HCT116 (cell line): Measurements from ENCODE around the gene EFS. TPM values are rescaled to one million over a fixed set of nuclear protein-coding genes. Genes with fewer than 3 reads are reported as not detected.

ENCODE experiments used
- ATAC-seq: fragments of 200-7000 bp; cut with Tn5 transposase; 2 replicates; pipeline ENCODE4 v1.9.1; 2020; ENCODE audit warnings: mild to moderate bottlenecking, moderate library complexity
- BruUV-seq: library from RNA; stranded (reverse); fragments of 400-500 nt; replicated peaks from 2 replicates; lab custom pipeline; 2021; lab: Mats Ljungman, UMichigan
- CTCF ChIA-PET: fragments of 300-600 bp; sonication (Branson Sonifier 250); formaldehyde crosslinking; loops from one replicate; lab custom pipeline; 2021; ENCODE audit warnings: antibody characterized with exemption; lab: Charles Lee
- POLR2A ChIA-PET: fragments of 300-600, 350-600 bp; sonication (Branson Sonifier 250); formaldehyde crosslinking; loops from one replicate; lab custom pipeline; 2021; ENCODE audit warnings: antibody characterized with exemption; lab: Charles Lee
- RAD21 ChIA-PET, 2 experiments: fragments of 300-600 bp; sonication (Branson Sonifier 250); formaldehyde crosslinking; loops; one replicate each; lab custom pipeline; 2023; ENCODE audit warnings: low total read pairs in 2 of 2; ENCODE audit not compliant: uncharacterized antibody in 2 of 2, unreplicated experiment in 2 of 2, low non-redundant PET in 1 of 2; lab: Charles Lee
- DNase-seq: peaks from one replicate; pipeline ENCODE4 v3.0.0-alpha.2; 2010; ENCODE audit warnings: low read depth, low spot score
- H2AFZ ChIP-seq: fragments of 200-600 bp; shearing (Covaris generic), sonication (generic); 2 replicates; pipeline ENCODE4 v1.6.1; 2017; ENCODE audit warnings: low read depth, mixed run types, mixed read lengths, antibody characterized with exemption, low read length; ENCODE audit not compliant: poor library complexity, severe bottlenecking
- H3K27ac ChIP-seq: 2 replicates; pipeline ENCODE4 v1.5.1; 2012; ENCODE audit warnings: low read depth, low read length
- H3K27me3 ChIP-seq: fragments of 200-600 bp; sonication (generic); 2 replicates; pipeline ENCODE4 v1.6.1; 2016; ENCODE audit warnings: mixed run types, low read length, mixed read lengths; ENCODE audit not compliant: insufficient read depth
- H3K36me3 ChIP-seq, 2 experiments: fragments of 200-500 bp in 1 of 2; fragments of 200-600 bp in 1 of 2; sonication (Bioruptor generic) in 1 of 2; sonication (generic) in 1 of 2; 2 replicates each; pipeline versions ENCODE4 v1.5.1 to v1.6.1; 2014 to 2016; ENCODE audit warnings: low read length in 2 of 2, inconsistent platforms in 1 of 2, mixed read lengths in 1 of 2, mixed run types in 1 of 2; ENCODE audit not compliant: insufficient read depth in 2 of 2, control insufficient read depth in 1 of 2
- H3K4me1 ChIP-seq, 2 experiments: fragments of 200-600 bp in 1 of 2; sonication (generic) in 1 of 2; 2 replicates each; pipeline versions ENCODE4 v1.5.1 to v1.6.1; 2012 to 2017; ENCODE audit warnings: low read length in 2 of 2, inconsistent platforms in 1 of 2, mild to moderate bottlenecking in 1 of 2, mixed read lengths in 1 of 2, mixed run types in 1 of 2, moderate library complexity in 1 of 2; ENCODE audit not compliant: insufficient read depth in 2 of 2, control insufficient read depth in 1 of 2
- H3K4me2 ChIP-seq: fragments of 200-600 bp; sonication (generic); 2 replicates; pipeline ENCODE4 v1.6.1; 2017; ENCODE audit warnings: mixed run types, low read length, mixed read lengths
- H3K4me3 ChIP-seq, 2 experiments: fragments of 200-600 bp in 1 of 2; sonication (generic) in 1 of 2; replicated peaks in 1 of 2; 2 replicates each; pipeline ENCODE4 v1.5.1; 2011 to 2016; ENCODE audit warnings: low read length in 2 of 2, control low read depth in 1 of 2, low read depth in 1 of 2, mild to moderate bottlenecking in 1 of 2, mixed read lengths in 1 of 2, mixed run types in 1 of 2
- H3K79me2 ChIP-seq: fragments of 200-600 bp; sonication (generic); 2 replicates; pipeline ENCODE4 v1.6.1; 2017; ENCODE audit warnings: mild to moderate bottlenecking, mixed run types, low read length, moderate library complexity, mixed read lengths; ENCODE audit not compliant: insufficient read depth
- H3K9ac ChIP-seq: fragments of 200-600 bp; sonication (generic); 2 replicates; pipeline ENCODE4 v1.6.1; 2016; ENCODE audit warnings: low read length, mixed read lengths
- H3K9me2 ChIP-seq: fragments of 200-600 bp; sonication (generic), shearing (Covaris generic); 2 replicates; pipeline ENCODE4 v1.6.1; 2017; ENCODE audit warnings: mixed run types, mild to moderate bottlenecking, moderate library complexity; ENCODE audit not compliant: insufficient read depth
- H3K9me3 ChIP-seq, 2 experiments: fragments of 200-500 bp in 1 of 2; fragments of 200-600 bp in 1 of 2; sonication (Bioruptor generic) in 1 of 2; sonication (generic) in 1 of 2; 2 replicates each; pipeline ENCODE4 v1.6.1; 2014 to 2017; ENCODE audit warnings: low read length in 2 of 2, mixed read lengths in 2 of 2, inconsistent platforms in 1 of 2, low read depth in 1 of 2, mild to moderate bottlenecking in 1 of 2, mixed run types in 1 of 2, moderate library complexity in 1 of 2; ENCODE audit not compliant: control insufficient read depth in 1 of 2, insufficient read depth in 1 of 2
- H4K20me1 ChIP-seq: fragments of 200-600 bp; sonication (generic), shearing (Covaris generic); 2 replicates; pipeline ENCODE4 v1.6.1; 2017; ENCODE audit warnings: mixed run types, mild to moderate bottlenecking, moderate library complexity; ENCODE audit not compliant: insufficient read depth
- ATF3 ChIP-seq: IDR thresholded peaks from 2 replicates; pipeline ENCODE4 v1.6.1; 2012
- CBX3 ChIP-seq: IDR thresholded peaks from 2 replicates; pipeline ENCODE4 v1.6.1; 2012; ENCODE audit warnings: low read depth
- EGR1 ChIP-seq: IDR thresholded peaks from 2 replicates; pipeline ENCODE4 v1.6.1; 2012; ENCODE audit warnings: low read depth
- EZH2 ChIP-seq: fragments of 200-600 bp; sonication (generic); IDR thresholded peaks from 2 replicates; pipeline ENCODE4 v1.6.1; 2017; ENCODE audit warnings: antibody characterized with exemption, mixed run types
- EZH2phosphoT487 ChIP-seq: fragments of 200-600 bp; IDR thresholded peaks from 2 replicates; pipeline ENCODE4 v1.6.1; 2018; ENCODE audit warnings: antibody characterized with exemption, borderline replicate concordance
- MAX ChIP-seq: IDR thresholded peaks from 2 replicates; pipeline ENCODE4 v1.6.1; 2012
- RAD21 ChIP-seq: IDR thresholded peaks from 2 replicates; pipeline ENCODE4 v1.6.1; 2012; ENCODE audit warnings: low read depth, mild to moderate bottlenecking
- SP1 ChIP-seq: IDR thresholded peaks from 2 replicates; pipeline ENCODE4 v1.6.1; 2012; ENCODE audit warnings: low read depth
- SRF ChIP-seq: IDR thresholded peaks from 2 replicates; pipeline ENCODE4 v1.6.1; 2012; ENCODE audit warnings: low read depth
- TCF7L2 ChIP-seq: IDR thresholded peaks from 2 replicates; pipeline ENCODE4 v1.7.0; 2011; ENCODE audit warnings: borderline replicate concordance, inconsistent platforms; ENCODE audit not compliant: insufficient read depth, insufficient read length; ENCODE audit errors: extremely low read depth
- ZBTB33 ChIP-seq: IDR thresholded peaks from 2 replicates; pipeline ENCODE4 v1.6.1; 2011; ENCODE audit warnings: mild to moderate bottlenecking, low read length, moderate library complexity; ENCODE audit not compliant: insufficient replicate concordance; ENCODE audit errors: extremely low read depth
- ZFX ChIP-seq: fragments of 450-650 bp; IDR thresholded peaks from 2 replicates; pipeline ENCODE4 v1.6.1; 2017
- intact Hi-C: fragments of 100-400 bp; cut with micrococcal nuclease; formaldehyde crosslinking; loops from 2 replicates; pipeline ENCODE4 v1.10.0; 2022
- total RNA-seq: library from RNA; stranded (reverse); gene quantifications from one replicate; pipeline ENCODE4 v1.2.1, GENCODE V29; 2021; ENCODE audit not compliant: unreplicated experiment

EFS gene
- total RNA-seq, 1 experiment from 2014 or later, result 0.10 TPM

- ATAC-seq (no peak), DNase-seq (no peak)
- no peaks in the 10 kb centered on the region for H3K79me2 ChIP-seq
- no peak overlapping the region for H3K27ac ChIP-seq
- H3K36me3 ChIP-seq, result no peaks in the 10 kb centered on the region
- intact Hi-C loops, result loop anchor here (1.0 to 5.0 kb wide), 3 partner anchors 53 to 259 kb away; no protein-coding TSS in a partner anchor
- BruUV-seq, result no TSS peak
- H3K4me3 ChIP-seq, result no peak overlapping the region
- 0 out of 2 replicates have a peak, but pooled peaks cover 6% of the 10 kb centered on the region for H3K27me3 ChIP-seq
- no peak overlapping the region for H3K4me2 ChIP-seq
- no peaks in the 10 kb centered on the region for H3K9me3 ChIP-seq
- RAD21 ChIA-PET, result interaction anchor here in 1 of 2 experiments (1.5 kb wide), 1 partner anchor 55 kb away, joined by 8 read pairs; no protein-coding TSS in a partner anchor
- H3K4me1 ChIP-seq, result no peaks in the 10 kb centered on the region
- CTCF ChIA-PET, result interaction anchor here (1.0 to 3.1 kb wide), 11 partner anchors 7 to 260 kb away, joined by 3 to 24 read pairs (median 7); partner anchors contain the start of genes PABPN1 and SLC22A17
- no peak overlapping the region for H3K9ac ChIP-seq
- TF ChIP-seq MAX, result no peak
- no peak for TF ChIP-seq EZH2
- no peak for TF ChIP-seq ATF3
- TF ChIP-seq RAD21, result no peak
- no peak for TF ChIP-seq ZFX
- TF ChIP-seq SP1, result no peak
- TF ChIP-seq, all 23 proteins: peak for 0
- no peaks in the 10 kb centered on the region for H4K20me1 ChIP-seq
- POLR2A ChIA-PET, result no interaction called here
- no peaks in the 10 kb centered on the region for H3K9me2 ChIP-seq
- H2AFZ ChIP-seq, result no peak overlapping the region
Observed at GRCh38 chr14:23380976-23381375, 16.0 kb upstream of the EFS start.

GRCh38 chr14:23380197-23380914 lies 15.4 kb upstream of the EFS start:
- intact Hi-C loops, result loop anchor here (1.0 to 5.0 kb wide), 3 partner anchors 52 to 258 kb away; no protein-coding TSS in a partner anchor
- H3K27ac ChIP-seq, result no peak overlapping the region
- no peak overlapping the region for H3K4me3 ChIP-seq
- H3K79me2 ChIP-seq, result no peaks in the 10 kb centered on the region
- H3K36me3 ChIP-seq, result no peaks in the 10 kb centered on the region
- peak; percentile 33 for ATAC-seq
- H3K27me3 ChIP-seq, result 0 out of 2 replicates have a peak, but pooled peaks cover 6% of the 10 kb centered on the region
- no TSS peak for BruUV-seq
- no peak for DNase-seq
- ChIA-PET POLR2A (interaction anchor here (0.8 to 1.3 kb wide), 2 partner anchors 54 to 257 kb away, joined by 3 read pairs; no protein-coding TSS in a partner anchor), CTCF (interaction anchor here (0.6 to 3.1 kb wide), 24 partner anchors 8 to 318 kb away, joined by 3 to 24 read pairs (median 4); partner anchors contain the start of genes PABPN1 and SLC22A17), RAD21 (interaction anchor here (0.6 to 1.6 kb wide), 3 partner anchors 20 to 81 kb away, joined by 4 to 8 read pairs (median 6); no protein-coding TSS in a partner anchor)
- no peak overlapping the region for H3K4me2 ChIP-seq
- H3K4me1 ChIP-seq, result no peaks in the 10 kb centered on the region
- H3K9me2 ChIP-seq, result no peaks in the 10 kb centered on the region
- no peak overlapping the region for H2AFZ ChIP-seq
- H3K9me3 ChIP-seq, result no peaks in the 10 kb centered on the region
- no peaks in the 10 kb centered on the region for H4K20me1 ChIP-seq
- TF ChIP-seq SP1 (no peak), ZBTB33 (no peak), SRF (no peak), EZH2phosphoT487 (no peak), ZFX (no peak), EGR1 (no peak), TCF7L2 (no peak), CBX3 (no peak)
- no peak overlapping the region for H3K9ac ChIP-seq
